Keratinocyte (primary cell): Measurements from ENCODE around the gene CDK8. TPM values are rescaled to one million over a fixed set of nuclear protein-coding genes. Genes with fewer than 3 reads are reported as not detected.

Experiments
- DNase-seq: peaks from one replicate; pipeline ENCODE4 v3.0.0-alpha.2; 2011; ENCODE audit warnings: low read depth, missing footprints, low spot score
- FAIRE-seq: peaks from 2 replicates; lab custom pipeline; 2011; peaks lifted over from hg19 to GRCh38; lab: Jason Lieb, UNC
- H2AFZ ChIP-seq: 2 replicates; pipeline ENCODE4 v1.6.0; 2012; ENCODE audit warnings: low read length, control low read depth, inconsistent platforms; ENCODE audit not compliant: control insufficient read depth
- H3K27ac ChIP-seq: 2 replicates; pipeline ENCODE4 v1.5.1; 2011; ENCODE audit warnings: low read length; ENCODE audit not compliant: control insufficient read depth, insufficient read depth
- H3K27me3 ChIP-seq: 3 replicates; pipeline ENCODE4 v1.6.0; 2011; ENCODE audit warnings: low read length; ENCODE audit not compliant: control insufficient read depth, insufficient read depth; ENCODE audit errors: extremely low read depth
- H3K36me3 ChIP-seq, 2 experiments: 2 replicates in 1 of 2; 3 replicates in 1 of 2; pipeline ENCODE4 v1.5.1; 2011; ENCODE audit warnings: low read length in 2 of 2, mild to moderate bottlenecking in 1 of 2; ENCODE audit not compliant: control insufficient read depth in 2 of 2, insufficient read depth in 2 of 2; ENCODE audit errors: extremely low read depth in 1 of 2
- H3K4me1 ChIP-seq: 3 replicates; pipeline ENCODE4 v1.5.1; 2011; ENCODE audit warnings: low read length; ENCODE audit not compliant: control insufficient read depth, insufficient read depth; ENCODE audit errors: extremely low read depth
- H3K4me2 ChIP-seq: 3 replicates; pipeline ENCODE4 v1.6.0; 2011; ENCODE audit warnings: low read depth, low read length; ENCODE audit not compliant: control insufficient read depth, insufficient read depth; ENCODE audit errors: extremely low read depth
- H3K4me3 ChIP-seq, 3 experiments: fragments of 200-600 bp in 1 of 3; sonication (generic) in 1 of 3; 2 replicates in 2 of 3; 3 replicates in 1 of 3; pipeline ENCODE4 v1.5.1; 2011 to 2016; ENCODE audit warnings: low read length in 3 of 3, mild to moderate bottlenecking in 3 of 3, control low read depth in 2 of 3, inconsistent platforms in 1 of 3, low read depth in 1 of 3, mixed read lengths in 1 of 3, mixed run types in 1 of 3, moderate library complexity in 1 of 3; ENCODE audit not compliant: control insufficient read depth in 2 of 3, insufficient read depth in 2 of 3; ENCODE audit errors: extremely low read depth in 1 of 3
- H3K79me2 ChIP-seq: 2 replicates; pipeline ENCODE4 v1.6.0; 2012; ENCODE audit warnings: low read length; ENCODE audit not compliant: control insufficient read depth, insufficient read depth
- H3K9ac ChIP-seq: 3 replicates; pipeline ENCODE4 v1.6.0; 2011; ENCODE audit warnings: low read length; ENCODE audit not compliant: control insufficient read depth, insufficient read depth; ENCODE audit errors: extremely low read depth
- H3K9me1 ChIP-seq: 3 replicates; pipeline ENCODE4 v1.6.0; 2011; ENCODE audit warnings: low read length; ENCODE audit not compliant: control insufficient read depth, insufficient read depth; ENCODE audit errors: extremely low read depth
- H3K9me3 ChIP-seq: 2 replicates; pipeline ENCODE4 v1.5.1; 2012; ENCODE audit warnings: low read depth, low read length; ENCODE audit not compliant: control insufficient read depth
- H4K20me1 ChIP-seq: 3 replicates; pipeline ENCODE4 v1.6.0; 2011; ENCODE audit warnings: low read length; ENCODE audit not compliant: control insufficient read depth, insufficient read depth; ENCODE audit errors: extremely low read depth
- EZH2 ChIP-seq: IDR thresholded peaks from one replicate; pipeline ENCODE4 v1.6.1; 2012; ENCODE audit warnings: inconsistent platforms, mild to moderate bottlenecking, low read length, moderate library complexity
- dilution Hi-C: fragments of 300-500 bp; cut with MboI; formaldehyde crosslinking; loops from one replicate; pipeline ENCODE4 v1.7.0; 2020; ENCODE audit warnings: low sequenced_read_pairs; ENCODE audit not compliant: extremely low pct_ligation_motif_present
- polyA plus RNA-seq, 5 experiments: library from polyadenylated mRNA; depleted of rRNA in 3 of 5; stranded (reverse) in 3 of 5; stranded (forward) in 1 of 5; unstranded in 1 of 5; fragments of >200 nt; gene quantifications; 1 replicate in 1 of 5; 2 replicates in 3 of 5; 3 replicates in 1 of 5; pipeline versions ENCODE4 v1.2.1 to v1.2.3, GENCODE V29; 2011 to 2012; ENCODE audit warnings: missing spikeins in 2 of 5, low read depth in 1 of 5, low replicate concordance in 1 of 5
- TF ChIP-seq, protein P1 (sequence below), 3 experiments: IDR thresholded peaks in 1 of 3; conservative IDR thresholded peaks in 1 of 3; optimal IDR thresholded peaks in 1 of 3; 2 replicates in 2 of 3; 3 replicates in 1 of 3; pipeline versions ENCODE3 to v1.5.1; 2011; ENCODE audit warnings: low read length in 3 of 3, mild to moderate bottlenecking in 3 of 3, moderate library complexity in 2 of 3, control low read depth in 1 of 3, inconsistent platforms in 1 of 3; ENCODE audit not compliant: insufficient read depth in 2 of 3; ENCODE audit errors: extremely low read depth in 1 of 3

Gene CDK8
- polyA plus RNA-seq, 1 donor (not counting 4 experiments of a cell fraction or from before 2014, with no cell fraction given) = 27.5 TPM

GRCh38 chr13:26326562-26326961, 72.6 kb downstream of the CDK8 start:
- Histone ChIP-seq H2AFZ (no peak overlapping the region), H3K36me3 (no peaks in the 10 kb centered on the region), H3K9me1 (no peaks in the 10 kb centered on the region), H3K4me1 (peaks cover 4% of the 10 kb centered on the region), H3K9ac (no peak overlapping the region), H4K20me1 (no peaks in the 10 kb centered on the region), H3K27ac (no peak overlapping the region), H3K4me3 (no peak overlapping the region), H3K27me3 (no peaks in the 10 kb centered on the region), H3K9me3 (no peaks in the 10 kb centered on the region), H3K79me2 (peaks cover 38% of the 10 kb centered on the region), H3K4me2 (no peak overlapping the region)
- no peak for FAIRE-seq
- dilution Hi-C loops = no loop called here
- DNase-seq = no peak
- TF ChIP-seq EZH2 = no peak

GRCh38 chr13:26327940-26328725, 74.2 kb downstream of the CDK8 start:
- Histone ChIP-seq H3K4me2 (no peak overlapping the region), H3K9me1 (no peaks in the 10 kb centered on the region), H3K9ac (no peak overlapping the region), H3K4me3 (no peak overlapping the region), H3K27me3 (no peaks in the 10 kb centered on the region), H4K20me1 (no peaks in the 10 kb centered on the region), H3K27ac (no peak overlapping the region), H2AFZ (no peak overlapping the region), H3K36me3 (no peaks in the 10 kb centered on the region), H3K79me2 (peaks cover 36% of the 10 kb centered on the region), H3K4me1 (no peaks in the 10 kb centered on the region), H3K9me3 (no peaks in the 10 kb centered on the region)
- DNase-seq (no peak), FAIRE-seq (no peak)
- dilution Hi-C loops = no loop called here
- TF ChIP-seq, protein P1, sequence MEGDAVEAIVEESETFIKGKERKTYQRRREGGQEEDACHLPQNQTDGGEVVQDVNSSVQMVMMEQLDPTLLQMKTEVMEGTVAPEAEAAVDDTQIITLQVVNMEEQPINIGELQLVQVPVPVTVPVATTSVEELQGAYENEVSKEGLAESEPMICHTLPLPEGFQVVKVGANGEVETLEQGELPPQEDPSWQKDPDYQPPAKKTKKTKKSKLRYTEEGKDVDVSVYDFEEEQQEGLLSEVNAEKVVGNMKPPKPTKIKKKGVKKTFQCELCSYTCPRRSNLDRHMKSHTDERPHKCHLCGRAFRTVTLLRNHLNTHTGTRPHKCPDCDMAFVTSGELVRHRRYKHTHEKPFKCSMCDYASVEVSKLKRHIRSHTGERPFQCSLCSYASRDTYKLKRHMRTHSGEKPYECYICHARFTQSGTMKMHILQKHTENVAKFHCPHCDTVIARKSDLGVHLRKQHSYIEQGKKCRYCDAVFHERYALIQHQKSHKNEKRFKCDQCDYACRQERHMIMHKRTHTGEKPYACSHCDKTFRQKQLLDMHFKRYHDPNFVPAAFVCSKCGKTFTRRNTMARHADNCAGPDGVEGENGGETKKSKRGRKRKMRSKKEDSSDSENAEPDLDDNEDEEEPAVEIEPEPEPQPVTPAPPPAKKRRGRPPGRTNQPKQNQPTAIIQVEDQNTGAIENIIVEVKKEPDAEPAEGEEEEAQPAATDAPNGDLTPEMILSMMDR (optimal IDR thresholded peaks at IDR 0.05 in 1 of 3, IDR thresholded peaks at IDR 0.05 in 1 of 3, conservative IDR thresholded peaks at IDR 0.05 in 1 of 3; ENCODE audit: extremely low read depth in 1 of 3, insufficient read depth in 2 of 3, low read length in 3 of 3) = no peak
- TF ChIP-seq EZH2 = no peak
